HepG2 (cell line): ENCODE results near the gene AKT3. TPM values are rescaled to one million over a fixed set of nuclear protein-coding genes. Genes with fewer than 3 reads are reported as not detected.

ENCODE experiments used
- ATAC-seq: fragments of 200-7000 bp; cut with Tn5 transposase; 3 replicates; pipeline ENCODE4 v1.9.1; 2020; ENCODE audit warnings: mild to moderate bottlenecking, moderate library complexity
- BruUV-seq: library from RNA; stranded (reverse); fragments of 400-500 nt; replicated peaks from 2 replicates; lab custom pipeline; 2021; lab: Mats Ljungman, UMichigan
- CTCF ChIA-PET: fragments of 300-600 bp; formaldehyde crosslinking; extraction: SDS; loops from one replicate; lab custom pipeline; 2021; ENCODE audit warnings: low total read pairs, inconsistent platforms, low intra/inter-chr PET ratio; lab: Yijun Ruan, JAX
- POLR2A ChIA-PET: fragments of 350-600 bp; sonication (Branson Sonifier 250); formaldehyde crosslinking; loops from one replicate; lab custom pipeline; 2020; ENCODE audit warnings: antibody characterized with exemption, inconsistent platforms; lab: Yijun Ruan, JAX
- DNase-seq: peaks from one replicate; pipeline ENCODE4 v3.0.0-alpha.2; 2015; ENCODE audit warnings: low spot score
- FAIRE-seq: peaks from 3 replicates; lab custom pipeline; 2011; peaks lifted over from hg19 to GRCh38; lab: Jason Lieb, UNC
- H2AFZ ChIP-seq: one replicate; pipeline ENCODE4 v1.6.1; 2011; ENCODE audit warnings: low read length, inconsistent platforms
- H3K27ac ChIP-seq: fragments of 300-600 bp; 3 replicates; pipeline ENCODE4 v1.8.0; 2011; ENCODE audit warnings: mixed run types, mild to moderate bottlenecking, mixed read lengths, low read length, inconsistent platforms; ENCODE audit not compliant: insufficient read depth; ENCODE audit errors: extremely low read length
- H3K27me3 ChIP-seq, 2 experiments: fragments of 200-600 bp in 1 of 2; 2 replicates in 1 of 2; 3 replicates in 1 of 2; pipeline versions ENCODE4 v1.6.0 to v1.8.0; 2011; ENCODE audit warnings: low read length in 2 of 2, mild to moderate bottlenecking in 2 of 2, moderate library complexity in 2 of 2, inconsistent platforms in 1 of 2; ENCODE audit not compliant: insufficient read depth in 2 of 2, control insufficient read depth in 1 of 2
- H3K36me3 ChIP-seq, 2 experiments: fragments of 200-600 bp in 1 of 2; replicated peaks in 1 of 2; 2 replicates in 1 of 2; 3 replicates in 1 of 2; pipeline versions ENCODE4 v1.5.1 to v1.8.0; 2011; ENCODE audit warnings: low read length in 2 of 2, inconsistent platforms in 1 of 2; ENCODE audit not compliant: insufficient read depth in 2 of 2, control insufficient read depth in 1 of 2
- H3K4me1 ChIP-seq: 2 replicates; pipeline ENCODE4 v1.5.1; 2012; ENCODE audit warnings: low read length, inconsistent platforms; ENCODE audit not compliant: insufficient read depth
- H3K4me2 ChIP-seq: 2 replicates; pipeline ENCODE4 v1.6.0; 2011; ENCODE audit warnings: low read depth, low read length, inconsistent platforms
- H3K4me3 ChIP-seq, 3 experiments: fragments of 200-600 bp in 1 of 3; sonication (generic), shearing (Covaris generic) in 1 of 3; replicated peaks in 1 of 3; 2 replicates each; pipeline ENCODE4 v1.5.1; 2011 to 2016; ENCODE audit warnings: low read length in 3 of 3, inconsistent platforms in 2 of 3, low read depth in 2 of 3, mild to moderate bottlenecking in 2 of 3, control low read depth in 1 of 3, mixed read lengths in 1 of 3; ENCODE audit not compliant: insufficient read depth in 1 of 3
- H3K79me2 ChIP-seq: one replicate; pipeline ENCODE4 v1.6.1; 2011; ENCODE audit warnings: low read length, inconsistent platforms; ENCODE audit not compliant: insufficient read depth
- H3K9ac ChIP-seq: 2 replicates; pipeline ENCODE4 v1.6.0; 2011; ENCODE audit warnings: mild to moderate bottlenecking, low read depth, low read length, inconsistent platforms; ENCODE audit not compliant: insufficient read depth
- H3K9me3 ChIP-seq: 2 replicates; pipeline ENCODE4 v1.5.1; 2012; ENCODE audit warnings: mild to moderate bottlenecking, low read length
- H4K20me1 ChIP-seq: 2 replicates; pipeline ENCODE4 v1.6.0; 2011; ENCODE audit warnings: inconsistent platforms, mild to moderate bottlenecking, low read length, moderate library complexity; ENCODE audit not compliant: insufficient read depth
- ATM ChIP-seq: fragments of 450-650 bp; IDR thresholded peaks from 2 replicates; pipeline ENCODE4 v1.7.1; 2017; ENCODE audit warnings: mild to moderate bottlenecking, borderline replicate concordance
- CAMTA2 ChIP-seq: sonication (generic); formaldehyde crosslinking; IDR thresholded peaks from 2 replicates; pipeline ENCODE4 v1.4.0; 2020; ENCODE audit warnings: mild to moderate bottlenecking, missing genetic modification reagents, borderline replicate concordance
- CCDC6 ChIP-seq: sonication (generic); formaldehyde crosslinking; IDR thresholded peaks from 2 replicates; pipeline ENCODE4 v1.8.1; 2022; ENCODE audit warnings: mild to moderate bottlenecking, missing genetic modification reagents, moderate library complexity
- FOXM1 ChIP-seq: sonication (generic); formaldehyde crosslinking; IDR thresholded peaks from 2 replicates; pipeline ENCODE4 v1.5.0; 2020; ENCODE audit warnings: missing genetic modification reagents
- FOXO4 ChIP-seq: sonication (generic); formaldehyde crosslinking; conservative IDR thresholded peaks from 2 replicates; pipeline ENCODE4 v1.8.1; 2023; ENCODE audit warnings: missing genetic modification reagents
- GATAD1 ChIP-seq: IDR thresholded peaks from 2 replicates; pipeline ENCODE4 v1.6.1; 2016; ENCODE audit warnings: missing genetic modification reagents, missing compliant biosample characterization
- MAFG ChIP-seq: sonication (generic); formaldehyde crosslinking; IDR thresholded peaks from 2 replicates; pipeline ENCODE4 v1.5.1; 2020; ENCODE audit warnings: mild to moderate bottlenecking, missing genetic modification reagents
- MLXIP ChIP-seq: sonication (generic); formaldehyde crosslinking; IDR thresholded peaks from 2 replicates; pipeline ENCODE4 v1.9.0; 2021; ENCODE audit warnings: missing genetic modification reagents, borderline replicate concordance
- NR2F6 ChIP-seq, 2 experiments: IDR thresholded peaks; 2 replicates each; pipeline ENCODE4 v1.6.1; 2016; ENCODE audit warnings: antibody characterized with exemption in 1 of 2, mild to moderate bottlenecking in 1 of 2
- PAX8 ChIP-seq: sonication (generic); formaldehyde crosslinking; IDR thresholded peaks from 2 replicates; pipeline ENCODE4 v1.8.0; 2022; ENCODE audit warnings: mild to moderate bottlenecking, missing genetic modification reagents, borderline replicate concordance
- SRSF1 ChIP-seq: fragments of 200-400 bp; formaldehyde crosslinking; optimal IDR thresholded peaks from 2 replicates; pipeline ENCODE3; 2017; ENCODE audit warnings: mild to moderate bottlenecking, low read depth, low read length, moderate library complexity
- ZC3H4 ChIP-seq: sonication (generic); formaldehyde crosslinking; IDR thresholded peaks from 2 replicates; pipeline ENCODE4 v1.4.0; 2020; ENCODE audit warnings: missing genetic modification reagents, borderline replicate concordance
- ZFP91 ChIP-seq: sonication (generic); formaldehyde crosslinking; IDR thresholded peaks from 2 replicates; pipeline ENCODE4 v1.9.0; 2022; ENCODE audit warnings: missing genetic modification reagents, mild to moderate bottlenecking, borderline replicate concordance
- ZFX ChIP-seq: sonication (generic); formaldehyde crosslinking; IDR thresholded peaks from 2 replicates; pipeline ENCODE4 v1.4.0; 2020; ENCODE audit warnings: mild to moderate bottlenecking, low read depth, missing genetic modification reagents, moderate library complexity
- ZNF143 ChIP-seq: sonication (generic); formaldehyde crosslinking; IDR thresholded peaks from 2 replicates; pipeline ENCODE4 v1.4.0; 2020; ENCODE audit warnings: missing genetic modification reagents
- ZNF230 ChIP-seq: sonication (generic); formaldehyde crosslinking; IDR thresholded peaks from 2 replicates; pipeline ENCODE4 v1.4.0; 2020; ENCODE audit warnings: mild to moderate bottlenecking, missing genetic modification reagents
- ZNF552 ChIP-seq: sonication (generic); formaldehyde crosslinking; IDR thresholded peaks from 2 replicates; pipeline ENCODE4 v1.9.0; 2022; ENCODE audit warnings: missing genetic modification reagents, mild to moderate bottlenecking, borderline replicate concordance
- ZNF562 ChIP-seq: sonication (generic); formaldehyde crosslinking; IDR thresholded peaks from 2 replicates; pipeline ENCODE4 v1.8.0; 2022; ENCODE audit warnings: missing genetic modification reagents, borderline replicate concordance
- ZNF563 ChIP-seq: sonication (generic); formaldehyde crosslinking; IDR thresholded peaks from 2 replicates; pipeline ENCODE4 v1.8.0; 2022; ENCODE audit warnings: mild to moderate bottlenecking, moderate library complexity, missing genetic modification reagents
- WGBS: methylation state at CpG from one replicate; pipeline ENCODE4 v1.1.6; 2017; ENCODE audit warnings: low lambda C conversion rate; 5-methylcytosine and 5-hydroxymethylcytosine counted together
- in situ Hi-C: cut with HindIII; loops from 2 replicates; pipeline ENCODE4 v1.10.0; 2017; ENCODE audit warnings: low pct_unique_long_range_greater_than_20kb; ENCODE audit not compliant: extremely low pct_ligation_motif_present
- intact Hi-C: fragments of 100-400 bp; cut with micrococcal nuclease; formaldehyde crosslinking; loops from one replicate; pipeline ENCODE4 v1.10.0; 2022; ENCODE audit not compliant: unreplicated experiment
- polyA plus RNA-seq, 8 experiments: library from polyadenylated mRNA; depleted of rRNA in 3 of 8; stranded (reverse) in 7 of 8; unstranded in 1 of 8; fragments of >200 nt; fragmentation: Illumina TruSeq in 4 of 8; extraction: Trizol in 4 of 8; gene quantifications; 2 replicates each; pipeline versions ENCODE4 v1.2.1 to v1.2.3, GENCODE V29; 2011 to 2016; ENCODE audit warnings: low read depth in 4 of 8, missing spikeins in 1 of 8, mixed read lengths in 1 of 8; ENCODE audit not compliant: insufficient read depth in 1 of 8
- total RNA-seq, 5 experiments: library from RNA; depleted of rRNA; stranded (reverse); fragments of >200 nt; fragmentation: Illumina TruSeq; extraction: Trizol; gene quantifications; 2 replicates each; pipeline ENCODE4 v1.2.3, GENCODE V29; 2016; ENCODE audit warnings: low read depth in 1 of 5

The AKT3 gene
- total and polyA plus RNA-seq, 2 of the 13 experiments (the other 11 are each of a cell fraction or from before 2014, with no cell fraction given): 0.07 TPM

GRCh38 chr1:243471026-243471685 lies 378.9 kb downstream of the AKT3 start:
- H3K4me3 ChIP-seq: no peak overlapping the region
- ATAC-seq: no peak
- WGBS: 89% methylated on average over 17 of the region's 17 CpGs
- H3K9ac ChIP-seq: no peak overlapping the region
- H3K27ac ChIP-seq: no peak overlapping the region
- no peaks in the 10 kb centered on the region for H3K79me2 ChIP-seq
- no peak for DNase-seq
- no peaks in the 10 kb centered on the region; a peak in 1 of 5 replicates for H3K27me3 ChIP-seq
- no peaks in the 10 kb centered on the region for H3K4me1 ChIP-seq
- ChIA-PET CTCF (no interaction called here), POLR2A (no interaction called here)
- no peak overlapping the region for H3K4me2 ChIP-seq
- intact Hi-C loops: no loop called here
- no peaks in the 10 kb centered on the region for H4K20me1 ChIP-seq
- no peak for FAIRE-seq
- H2AFZ ChIP-seq: no peak overlapping the region
- in situ Hi-C loops: no loop called here
- no peaks in the 10 kb centered on the region for H3K9me3 ChIP-seq
- no peaks in the 10 kb centered on the region for H3K36me3 ChIP-seq
- BruUV-seq: no TSS peak
- TF ChIP-seq GATAD1 (no peak), ZFX (no peak), ZFP91 (CRISPR knock-in tag) (no peak), PAX8 (CRISPR knock-in tag) (no peak), ZNF563 (CRISPR knock-in tag) (no peak), NR2F6 (IDR thresholded peaks at IDR 0.05) (no peak), NR2F6 (CRISPR knock-in tag; IDR thresholded peaks at IDR 0.05) (no peak), CCDC6 (CRISPR knock-in tag) (no peak), FOXM1 (CRISPR knock-in tag) (no peak), CAMTA2 (CRISPR knock-in tag) (no peak), MAFG (no peak), FOXO4 (CRISPR knock-in tag) (no peak), ZC3H4 (no peak), SRSF1 (no peak), ZNF230 (CRISPR knock-in tag) (no peak), MLXIP (CRISPR knock-in tag) (no peak), ATM (no peak), ZNF562 (no peak), ZNF552 (CRISPR knock-in tag) (no peak), ZNF143 (CRISPR knock-in tag) (no peak)
